Spleen (tissue), 7 donors: Measurements from ENCODE around the gene PRDX1.

Experiments used
- CTCF ChIP-seq, 11 experiments: fragments of 200-600 bp in 7 of 11; fragments of 450-650 bp in 4 of 11; sonication (generic) in 4 of 11; IDR thresholded peaks in 8 of 11; conservative IDR thresholded peaks in 3 of 11; 1 replicate in 7 of 11; 2 replicates in 4 of 11; pipeline versions ENCODE4 v1.4.0 to v1.8.0; 2016 to 2021; ENCODE audit warnings: antibody characterized with exemption in 11 of 11, inconsistent platforms in 4 of 11, mild to moderate bottlenecking in 1 of 11
- POLR2A ChIP-seq, 3 donors: fragments of 450-650 bp; IDR thresholded peaks; one replicate each; pipeline ENCODE4 v1.5.1; 2017; ENCODE audit warnings: antibody characterized with exemption in 3 of 3, mild to moderate bottlenecking in 1 of 3
- POLR2AphosphoS5 ChIP-seq, 3 donors: sonication (generic); formaldehyde crosslinking; IDR thresholded peaks; one replicate each; pipeline ENCODE4 v1.5.1; 2017; ENCODE audit warnings: antibody characterized with exemption in 3 of 3
- donor health status: DM: no; HTN: no; CAD: no; lungs with moderate emphysema.
- donor health status: DM: no; HTN: no; CAD: no.
- donor health status: DM: no; HTN: no; CAD: no.

- TF ChIP-seq POLR2AphosphoS5 (IDR thresholded peaks at IDR 0.05) (no peak), CTCF (IDR thresholded peaks at IDR 0.05 in 8 of 11, conservative IDR thresholded peaks at IDR 0.05 in 3 of 11) (no peak), POLR2A (IDR thresholded peaks at IDR 0.05) (no peak)
These were observed 2.8 kb downstream of the PRDX1 start for GRCh38 chr1:45518910-45519309.
